Testis (tissue), 3 donors: ENCODE measurements around the gene NPC2. TPM values are rescaled to one million over a fixed set of nuclear protein-coding genes. Genes with fewer than 3 reads are reported as not detected.

Experiments used
- DNase-seq: peaks from one replicate; pipeline ENCODE4 v3.0.0-alpha.2; 2019
- H3K27ac ChIP-seq, 2 donors: fragments of 200-600 bp; sonication (generic); one replicate each; pipeline ENCODE4 v1.5.1; 2019
- H3K27me3 ChIP-seq: fragments of 200-600 bp; sonication (generic); one replicate; pipeline ENCODE4 v1.5.1; 2019
- H3K36me3 ChIP-seq: fragments of 200-600 bp; sonication (generic); one replicate; pipeline ENCODE4 v1.5.1; 2017; ENCODE audit warnings: low read depth; ENCODE audit errors: missing control alignments
- H3K4me1 ChIP-seq: fragments of 200-600 bp; sonication (generic); one replicate; pipeline ENCODE4 v1.5.1; 2019
- H3K4me3 ChIP-seq, 2 donors: fragments of 200-600 bp; sonication (generic); one replicate each; pipeline ENCODE4 v1.5.1; 2017 to 2019
- H3K9me3 ChIP-seq: fragments of 200-600 bp; sonication (generic); one replicate; pipeline ENCODE4 v1.5.1; 2017
- POLR2A ChIP-seq: fragments of 450-650 bp; IDR thresholded peaks from one replicate; pipeline ENCODE4 v1.6.1; 2017; ENCODE audit warnings: antibody characterized with exemption, mild to moderate bottlenecking, moderate library complexity
- WGBS, 2 donors: methylation state at CpG; one replicate each; pipeline ENCODE4 v1.1.5; 2018; 5-methylcytosine and 5-hydroxymethylcytosine counted together
- intact Hi-C: fragments of 100-400 bp; cut with DNase I; formaldehyde crosslinking; loops from one replicate; pipeline ENCODE4 v1.15.1; 2023; ENCODE audit warnings: low total_unique reads
- polyA plus RNA-seq: library from polyadenylated mRNA; stranded (reverse); fragments of 350-450 nt; fragmentation: Illumina TruSeq; extraction: RNeasy Lipid Tissue Mini Kit (QIAGEN cat#74804); gene quantifications from one replicate; pipeline ENCODE4 v1.2.3, GENCODE V29; 2014; ENCODE audit warnings: low read depth, low replicate concordance; ENCODE audit not compliant: insufficient read depth
- total RNA-seq, 2 donors: library from RNA; depleted of rRNA; stranded (reverse); fragments of >200 nt; gene quantifications; one replicate each; pipeline ENCODE4 v1.2.3, GENCODE V29; 2016
- TF ChIP-seq, protein P1 (sequence below), 3 experiments: fragments of 450-650 bp in 2 of 3; fragments of 200-600 bp in 1 of 3; sonication (generic) in 1 of 3; IDR thresholded peaks; one replicate each; pipeline ENCODE4 v1.5.1; 2016 to 2019; ENCODE audit warnings: antibody characterized with exemption in 3 of 3, mild to moderate bottlenecking in 2 of 3, moderate library complexity in 1 of 3

The NPC2 gene
- total and polyA plus RNA-seq, 3 donors from 2014 or later: 291 to 628 (median 393) TPM

DNA sequence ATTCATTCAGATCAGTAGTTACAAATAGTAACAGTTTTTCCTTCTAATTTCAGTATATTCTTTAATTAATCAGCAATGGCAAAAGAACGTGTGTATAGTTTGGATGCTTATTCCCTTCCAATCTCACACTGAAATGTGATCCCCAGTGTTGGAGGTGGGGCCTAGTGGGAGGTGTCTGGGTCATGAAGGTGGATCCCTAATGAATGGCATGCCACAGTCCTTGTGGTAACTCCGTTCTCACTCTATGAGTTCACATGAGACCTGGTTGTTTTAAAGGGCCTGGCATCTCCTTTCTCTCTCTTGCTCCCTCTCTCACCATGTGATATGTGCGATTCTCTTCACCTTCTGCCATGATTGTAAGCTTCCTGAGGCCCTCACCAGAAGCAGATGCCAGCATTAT is 48.2 kb downstream of the NPC2 start:
- Histone ChIP-seq H3K9me3 (no peaks in the 10 kb centered on the region), H3K4me1 (no peaks in the 10 kb centered on the region), H3K27me3 (no peaks in the 10 kb centered on the region), H3K4me3 (no peak overlapping the region), H3K27ac (no peak overlapping the region), H3K36me3 (no peaks in the 10 kb centered on the region)
- intact Hi-C loops: no loop called here
- TF ChIP-seq, protein P1, sequence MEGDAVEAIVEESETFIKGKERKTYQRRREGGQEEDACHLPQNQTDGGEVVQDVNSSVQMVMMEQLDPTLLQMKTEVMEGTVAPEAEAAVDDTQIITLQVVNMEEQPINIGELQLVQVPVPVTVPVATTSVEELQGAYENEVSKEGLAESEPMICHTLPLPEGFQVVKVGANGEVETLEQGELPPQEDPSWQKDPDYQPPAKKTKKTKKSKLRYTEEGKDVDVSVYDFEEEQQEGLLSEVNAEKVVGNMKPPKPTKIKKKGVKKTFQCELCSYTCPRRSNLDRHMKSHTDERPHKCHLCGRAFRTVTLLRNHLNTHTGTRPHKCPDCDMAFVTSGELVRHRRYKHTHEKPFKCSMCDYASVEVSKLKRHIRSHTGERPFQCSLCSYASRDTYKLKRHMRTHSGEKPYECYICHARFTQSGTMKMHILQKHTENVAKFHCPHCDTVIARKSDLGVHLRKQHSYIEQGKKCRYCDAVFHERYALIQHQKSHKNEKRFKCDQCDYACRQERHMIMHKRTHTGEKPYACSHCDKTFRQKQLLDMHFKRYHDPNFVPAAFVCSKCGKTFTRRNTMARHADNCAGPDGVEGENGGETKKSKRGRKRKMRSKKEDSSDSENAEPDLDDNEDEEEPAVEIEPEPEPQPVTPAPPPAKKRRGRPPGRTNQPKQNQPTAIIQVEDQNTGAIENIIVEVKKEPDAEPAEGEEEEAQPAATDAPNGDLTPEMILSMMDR (IDR thresholded peaks at IDR 0.05): no peak
- TF ChIP-seq POLR2A: no peak
- DNase-seq: no peak
- 23 to 47% methylated on average over 3 of the region's 3 CpGs for WGBS, 2 donors

DNA sequence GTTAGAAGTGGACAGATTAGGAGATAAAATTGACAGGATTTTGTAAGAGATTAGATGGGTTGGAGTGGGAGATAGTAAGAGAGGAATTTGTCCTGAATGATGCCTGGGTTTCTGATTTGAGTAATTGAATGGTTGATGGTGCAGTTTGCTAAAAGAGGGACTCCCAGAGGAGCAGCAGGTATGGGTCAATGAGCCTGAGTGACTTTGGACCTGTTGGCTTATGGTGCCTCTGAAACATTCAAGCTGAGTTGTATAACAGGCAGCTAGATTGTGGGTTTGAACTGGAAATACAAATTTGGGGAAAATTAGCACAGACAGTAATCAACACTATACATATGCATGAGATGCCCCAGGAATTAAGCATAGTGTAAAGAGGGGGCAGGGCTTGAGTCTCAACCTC is 50.3 kb downstream of the NPC2 start:
- no peak overlapping the region for H3K4me3 ChIP-seq
- no peaks in the 10 kb centered on the region for H3K4me1 ChIP-seq
- no peak overlapping the region for H3K27ac ChIP-seq
- no peaks in the 10 kb centered on the region for H3K36me3 ChIP-seq
- DNase-seq: no peak
- intact Hi-C loops: no loop called here
- H3K9me3 ChIP-seq: no peaks in the 10 kb centered on the region
- no peaks in the 10 kb centered on the region for H3K27me3 ChIP-seq
- TF ChIP-seq, protein P1 (IDR thresholded peaks at IDR 0.05): no peak
- no peak for TF ChIP-seq POLR2A

DNA sequence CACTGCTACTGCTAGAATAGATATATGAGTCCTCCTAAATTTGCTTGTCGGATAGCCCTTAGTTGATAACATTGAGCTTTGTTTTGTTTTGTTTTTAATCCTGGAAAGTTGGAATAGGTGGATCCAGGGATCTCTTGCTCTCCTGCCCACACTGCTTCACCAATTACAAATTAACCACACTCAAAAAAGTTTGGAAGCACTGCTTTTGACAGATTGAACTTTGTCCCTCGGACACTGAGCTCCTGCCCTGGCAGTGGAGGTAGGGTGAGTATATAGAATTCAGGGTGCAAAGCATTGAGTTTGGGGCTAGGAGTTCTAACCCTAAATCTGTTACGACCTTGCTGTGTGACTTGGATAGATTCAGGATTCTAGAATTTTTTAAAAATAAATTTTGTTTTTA is 52.0 kb downstream of the NPC2 start:
- H3K4me3 ChIP-seq: no peak overlapping the region
- H3K27ac ChIP-seq: no peak overlapping the region
- no peaks in the 10 kb centered on the region for H3K36me3 ChIP-seq
- intact Hi-C loops: no loop called here
- TF ChIP-seq, protein P1 (IDR thresholded peaks at IDR 0.05): no peak
- no peak for TF ChIP-seq POLR2A
- WGBS, 2 donors: 82 to 83% methylated on average over 3 of the region's 3 CpGs
- DNase-seq: no peak
- no peaks in the 10 kb centered on the region for H3K4me1 ChIP-seq
- H3K9me3 ChIP-seq: no peaks in the 10 kb centered on the region
- H3K27me3 ChIP-seq: no peaks in the 10 kb centered on the region

DNA sequence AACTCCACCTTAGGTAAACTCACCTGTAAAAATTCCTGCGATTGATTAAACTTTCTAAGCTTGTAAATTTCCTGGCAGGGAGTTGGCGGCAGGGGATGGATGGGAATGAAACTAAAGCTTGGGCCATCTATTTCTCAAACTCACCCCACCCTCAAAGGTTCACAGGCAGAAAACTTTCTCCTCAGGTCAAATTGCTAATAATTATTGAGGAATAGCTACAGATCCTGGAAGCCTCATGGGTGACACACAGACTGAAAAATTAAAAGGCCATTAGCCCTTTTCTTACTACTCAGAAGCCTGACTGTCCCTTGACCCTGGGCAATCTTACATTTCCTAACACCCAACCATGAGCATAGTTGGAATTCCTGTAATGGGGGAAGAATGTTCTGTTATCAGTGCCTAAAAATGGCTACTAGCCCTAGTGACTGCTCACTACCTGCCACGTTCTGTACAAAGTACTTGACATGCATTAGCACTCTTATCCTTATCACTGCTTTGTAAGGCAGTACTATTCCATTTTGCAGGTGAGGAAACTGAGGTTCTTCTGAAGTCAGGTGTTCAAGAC is 54.7 kb downstream of the NPC2 start:
- H3K27me3 ChIP-seq: no peaks in the 10 kb centered on the region
- no peak overlapping the region for H3K27ac ChIP-seq
- intact Hi-C loops: no loop called here
- H3K4me3 ChIP-seq: no peak overlapping the region
- TF ChIP-seq, protein P1 (IDR thresholded peaks at IDR 0.05): no peak
- TF ChIP-seq POLR2A: no peak
- no peaks in the 10 kb centered on the region for H3K9me3 ChIP-seq
- DNase-seq: no peak
- no peaks in the 10 kb centered on the region for H3K36me3 ChIP-seq
- 69 to 75% methylated on average over 3 of the region's 3 CpGs for WGBS, 2 donors
- no peaks in the 10 kb centered on the region for H3K4me1 ChIP-seq

DNA sequence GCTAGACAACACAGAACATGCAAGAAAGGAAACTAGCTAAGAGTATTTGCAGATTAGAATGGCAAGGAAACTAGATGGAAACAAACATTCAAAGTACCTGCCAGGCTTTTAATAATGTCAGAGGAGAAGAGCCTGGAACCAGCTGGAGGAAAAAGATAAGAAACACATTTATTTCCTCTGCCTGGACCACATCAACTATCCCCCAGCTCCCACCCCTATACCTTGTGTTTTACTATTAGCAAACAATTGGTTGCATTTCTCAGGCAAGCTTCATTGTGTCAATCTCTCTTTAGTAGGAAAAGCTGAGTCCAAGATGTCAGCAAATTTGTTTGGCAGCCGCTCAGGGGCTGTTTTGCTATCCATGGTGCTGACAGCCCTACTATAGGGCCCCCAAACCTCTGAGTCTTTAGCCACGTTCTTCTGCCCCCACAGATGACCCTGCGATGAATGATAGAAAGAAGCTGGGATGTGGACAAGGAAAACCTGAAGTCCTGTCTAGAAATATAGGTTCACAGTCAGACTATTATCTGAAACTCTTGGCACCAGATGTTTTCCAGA is 55.5 kb downstream of the NPC2 start:
- Histone ChIP-seq H3K27me3 (no peaks in the 10 kb centered on the region), H3K27ac (no peak overlapping the region), H3K4me3 (no peak overlapping the region), H3K4me1 (no peaks in the 10 kb centered on the region), H3K36me3 (no peaks in the 10 kb centered on the region), H3K9me3 (no peaks in the 10 kb centered on the region)
- intact Hi-C loops: no loop called here
- DNase-seq: no peak
- no peak for TF ChIP-seq POLR2A
- TF ChIP-seq, protein P1 (IDR thresholded peaks at IDR 0.05): no peak
- 26 to 47% methylated on average over 3 of the region's 3 CpGs for WGBS, 2 donors
